Measurements from ENCODE around the gene PLK5.
"Not testable (repeated sequence)": the region's sequence is repeated elsewhere in the genome, so short reads cannot be mapped to it uniquely, and the experiment has no call there.

Gene PLK5

GRCh38 chr19:1523412-1524286 is at the start of gene PLK5:
TSS of gene PLK5 (plus strand) at chr19:1524077. CDS start at chr19:1526997, 2,920 bp downstream.
- DNase-seq (ENCODE audit: low read depth, low spot score) = no peak

- DNase-seq (ENCODE audit: low read depth, low spot score) = no peak
Observed at GRCh38 chr19:1474765-1475351, 49.0 kb upstream of the PLK5 start.

- DNase-seq (ENCODE audit: low read depth, low spot score) = no peak
Observed at GRCh38 chr19:1475751-1476437, 48.0 kb upstream of the PLK5 start.

GRCh38 chr19:1477056-1477455 is 46.8 kb upstream of the PLK5 start:
- DNase-seq (ENCODE audit: low read depth, low spot score) = not testable (repeated sequence)

GRCh38 chr19:1478934-1479707 is 44.8 kb upstream of the PLK5 start, which contains the start of gene C19orf25:
TSS of gene C19orf25 (minus strand) at chr19:1479215. CDS start at chr19:1478903, 312 bp downstream.
- peak; percentile 98 for DNase-seq (ENCODE audit: low read depth, low spot score)

- no peak for DNase-seq (ENCODE audit: low read depth, low spot score)
Observed at GRCh38 chr19:1481224-1481892, 42.5 kb upstream of the PLK5 start.

GRCh38 chr19:1481893-1482360 is 42.0 kb upstream of the PLK5 start:
- DNase-seq (ENCODE audit: low read depth, low spot score) = no peak

GRCh38 chr19:1482361-1483130 is 41.3 kb upstream of the PLK5 start:
- no peak for DNase-seq (ENCODE audit: low read depth, low spot score)

- DNase-seq (ENCODE audit: low read depth, low spot score) = no peak
Observed at GRCh38 chr19:1483131-1483978, 40.5 kb upstream of the PLK5 start.

GRCh38 chr19:1483979-1484428 is 39.9 kb upstream of the PLK5 start:
- DNase-seq (ENCODE audit: low read depth, low spot score) = no peak

GRCh38 chr19:1486720-1487575 is 36.9 kb upstream of the PLK5 start:
- DNase-seq (ENCODE audit: low read depth, low spot score) = no peak

- no peak for DNase-seq (ENCODE audit: low read depth, low spot score)
Observed at GRCh38 chr19:1487576-1488281, 36.1 kb upstream of the PLK5 start.

GRCh38 chr19:1488282-1488601 is 35.6 kb upstream of the PLK5 start:
- no peak for DNase-seq (ENCODE audit: low read depth, low spot score)

GRCh38 chr19:1489463-1490310 is 34.2 kb upstream of the PLK5 start:
- no peak for DNase-seq (ENCODE audit: low read depth, low spot score)

GRCh38 chr19:1490311-1491113 is 33.4 kb upstream of the PLK5 start, which contains the start of gene PCSK4:
TSS of gene PCSK4 (minus strand) at chr19:1490350. CDS start at chr19:1490346, 4 bp downstream.
- peak; percentile 99 for DNase-seq (ENCODE audit: low read depth, low spot score)
